ENCODE measurements around the gene CDC42SE2. TPM values are rescaled to one million over a fixed set of nuclear protein-coding genes. Genes with fewer than 3 reads are reported as not detected.
"Not testable (repeated sequence)": the region's sequence is repeated elsewhere in the genome, so short reads cannot be mapped to it uniquely, and the experiment has no call there.

Gene CDC42SE2
- polyA plus RNA-seq, 3 donors = 10.2 to 14.7 (median 14.7) TPM

- no peak overlapping the region for H3K27ac ChIP-seq (ENCODE audit: low read depth, low read length)
- 31 to 81% (median 80%) methylated on average over 4 of the region's 4 CpGs for WGBS, 3 donors
Observed at GRCh38 chr5:131394128-131394527, 130.3 kb downstream of the CDC42SE2 start.

GRCh38 chr5:131396015-131396414, 132.2 kb downstream of the CDC42SE2 start:
- H3K27ac ChIP-seq (ENCODE audit: low read depth, low read length) = no peak overlapping the region
- 91 to 95% (median 93%) methylated on average over 3 of the region's 3 CpGs for WGBS, 3 donors

- WGBS, 3 donors = 77 to 90% (median 79%) methylated on average over 5 of the region's 5 CpGs
- no peak overlapping the region for H3K27ac ChIP-seq (ENCODE audit: low read depth, low read length)
Observed at GRCh38 chr5:131396630-131397273, 132.9 kb downstream of the CDC42SE2 start.

- 96 to 98% (median 96%) methylated on average over 6 of the region's 6 CpGs for WGBS, 3 donors
- not testable (repeated sequence) for H3K27ac ChIP-seq (ENCODE audit: low read depth, low read length)
Observed at GRCh38 chr5:131399007-131399406, 135.2 kb downstream of the CDC42SE2 start.

- 97 to 98% (median 97%) methylated on average over 3 of the region's 3 CpGs for WGBS, 3 donors
- H3K27ac ChIP-seq (ENCODE audit: low read depth, low read length) = no peak overlapping the region
Observed at GRCh38 chr5:131400585-131400984, 136.7 kb downstream of the CDC42SE2 start.

GRCh38 chr5:131405674-131406073, 141.8 kb downstream of the CDC42SE2 start:
- no peak overlapping the region for H3K27ac ChIP-seq (ENCODE audit: low read depth, low read length)
- WGBS, 3 donors = 90 to 96% (median 93%) methylated on average over 2 of the region's 2 CpGs

- H3K27ac ChIP-seq (ENCODE audit: low read depth, low read length) = no peak overlapping the region
- WGBS, 3 donors = 81 to 88% (median 82%) methylated on average over 2 of the region's 2 CpGs
Observed at GRCh38 chr5:131406076-131406475, 142.2 kb downstream of the CDC42SE2 start.

GRCh38 chr5:131406975-131407638, 143.3 kb downstream of the CDC42SE2 start:
- WGBS, 3 donors = 58 to 95% (median 91%) methylated on average over 6 of the region's 6 CpGs
- H3K27ac ChIP-seq (ENCODE audit: low read depth, low read length) = no peak overlapping the region

- 72 to 87% (median 78%) methylated on average over 4 of the region's 4 CpGs for WGBS, 3 donors
- no peak overlapping the region for H3K27ac ChIP-seq (ENCODE audit: low read depth, low read length)
Observed at GRCh38 chr5:131413605-131414559, 150.0 kb downstream of the CDC42SE2 start.

GRCh38 chr5:131416729-131417128, 152.9 kb downstream of the CDC42SE2 start:
- no peak overlapping the region for H3K27ac ChIP-seq (ENCODE audit: low read depth, low read length)
- 57 to 71% (median 70%) methylated on average over 3 of the region's 3 CpGs for WGBS, 3 donors

- no peak overlapping the region for H3K27ac ChIP-seq (ENCODE audit: low read depth, low read length)
- 12 to 22% (median 20%) methylated on average over 7 of the region's 7 CpGs for WGBS, 3 donors
Observed at GRCh38 chr5:131417240-131417869, 153.5 kb downstream of the CDC42SE2 start.

GRCh38 chr5:131418846-131419245, 155.0 kb downstream of the CDC42SE2 start:
- WGBS, 3 donors = 91 to 94% (median 93%) methylated on average over 7 of the region's 7 CpGs
- no peak overlapping the region for H3K27ac ChIP-seq (ENCODE audit: low read depth, low read length)

GRCh38 chr5:131419877-131420276, 156.0 kb downstream of the CDC42SE2 start:
- no peak overlapping the region for H3K27ac ChIP-seq (ENCODE audit: low read depth, low read length)
- 69 to 89% (median 82%) methylated on average over 4 of the region's 4 CpGs for WGBS, 3 donors

- WGBS, 3 donors = 73 to 84% (median 82%) methylated on average over 2 of the region's 2 CpGs
- H3K27ac ChIP-seq (ENCODE audit: low read depth, low read length) = no peak overlapping the region
Observed at GRCh38 chr5:131423056-131423455, 159.2 kb downstream of the CDC42SE2 start.

- no peak overlapping the region for H3K27ac ChIP-seq (ENCODE audit: low read depth, low read length)
- WGBS, 3 donors = 80 to 88% (median 86%) methylated on average over 1 of the region's 1 CpG
Observed at GRCh38 chr5:131426011-131426410, 162.2 kb downstream of the CDC42SE2 start.

- H3K27ac ChIP-seq (ENCODE audit: low read depth, low read length) = no peak overlapping the region
- WGBS, 3 donors = 38 to 83% (median 47%) methylated on average over 1 of the region's 1 CpG
Observed at GRCh38 chr5:131430794-131431193, 166.9 kb downstream of the CDC42SE2 start.

GRCh38 chr5:131431794-131432193, 167.9 kb downstream of the CDC42SE2 start:
- H3K27ac ChIP-seq (ENCODE audit: low read depth, low read length) = no peak overlapping the region
- WGBS, 3 donors = 63 to 84% (median 76%) methylated on average over 2 of the region's 2 CpGs

GRCh38 chr5:131433109-131433508, 169.3 kb downstream of the CDC42SE2 start:
- WGBS, 3 donors = 96 to 100% (median 96%) methylated on average over 1 of the region's 1 CpG
- H3K27ac ChIP-seq (ENCODE audit: low read depth, low read length) = no peak overlapping the region
